A673 (cell line): ENCODE measurements around the gene CFAP91.

ENCODE experiments used
- EZH2 ChIP-seq: fragments of 200-600 bp; sonication (generic); IDR thresholded peaks from 2 replicates; pipeline ENCODE4 v1.6.1; 2017; ENCODE audit warnings: borderline replicate concordance, low read depth, mild to moderate bottlenecking, mixed read lengths, antibody characterized with exemption, low read length; ENCODE audit not compliant: poor library complexity, severe bottlenecking
- TF ChIP-seq, protein P1 (sequence below): fragments of 300-800, 200-600 bp; sonication (generic); conservative IDR thresholded peaks from 2 replicates; pipeline ENCODE4 v1.5.1; 2017; ENCODE audit warnings: low read depth, mild to moderate bottlenecking, antibody characterized with exemption, low read length, moderate library complexity, mixed read lengths

DNA sequence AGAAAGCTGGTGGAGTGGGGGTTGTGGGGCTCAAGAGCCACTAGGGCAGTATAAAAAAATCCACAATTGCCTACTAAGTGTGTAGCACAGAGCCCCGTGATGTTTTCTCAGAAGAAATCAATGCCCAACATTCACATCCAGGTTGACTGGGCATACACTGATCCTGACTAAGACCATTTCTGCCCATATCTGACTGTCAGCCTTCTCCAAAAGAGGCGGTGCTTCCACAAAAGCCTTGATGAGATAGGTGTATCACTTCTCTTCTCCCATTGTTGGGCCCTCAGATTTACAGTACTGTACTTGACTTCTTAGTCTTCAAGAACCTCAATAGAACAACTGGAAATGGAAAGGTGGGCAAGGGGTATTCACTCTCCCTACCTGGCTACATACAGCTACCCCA lies 43.8 kb upstream of the CFAP91 start:
- TF ChIP-seq, protein P1, sequence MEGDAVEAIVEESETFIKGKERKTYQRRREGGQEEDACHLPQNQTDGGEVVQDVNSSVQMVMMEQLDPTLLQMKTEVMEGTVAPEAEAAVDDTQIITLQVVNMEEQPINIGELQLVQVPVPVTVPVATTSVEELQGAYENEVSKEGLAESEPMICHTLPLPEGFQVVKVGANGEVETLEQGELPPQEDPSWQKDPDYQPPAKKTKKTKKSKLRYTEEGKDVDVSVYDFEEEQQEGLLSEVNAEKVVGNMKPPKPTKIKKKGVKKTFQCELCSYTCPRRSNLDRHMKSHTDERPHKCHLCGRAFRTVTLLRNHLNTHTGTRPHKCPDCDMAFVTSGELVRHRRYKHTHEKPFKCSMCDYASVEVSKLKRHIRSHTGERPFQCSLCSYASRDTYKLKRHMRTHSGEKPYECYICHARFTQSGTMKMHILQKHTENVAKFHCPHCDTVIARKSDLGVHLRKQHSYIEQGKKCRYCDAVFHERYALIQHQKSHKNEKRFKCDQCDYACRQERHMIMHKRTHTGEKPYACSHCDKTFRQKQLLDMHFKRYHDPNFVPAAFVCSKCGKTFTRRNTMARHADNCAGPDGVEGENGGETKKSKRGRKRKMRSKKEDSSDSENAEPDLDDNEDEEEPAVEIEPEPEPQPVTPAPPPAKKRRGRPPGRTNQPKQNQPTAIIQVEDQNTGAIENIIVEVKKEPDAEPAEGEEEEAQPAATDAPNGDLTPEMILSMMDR: no peak
- no peak for TF ChIP-seq EZH2
